T47D (cell line): ENCODE measurements around the gene GLIS1.

Experiments used
- DNase-seq, 2 experiments: peaks; one replicate each; pipeline versions ENCODE4 v3.0.0 to v3.0.0-alpha.2; 2011 to 2012; ENCODE audit warnings: low read depth in 1 of 2, low spot score in 1 of 2
- JUND ChIP-seq: IDR thresholded peaks from 2 replicates; pipeline ENCODE4 v1.6.1; 2012; ENCODE audit warnings: low read depth
- in situ Hi-C: cut with HindIII; loops from 2 replicates; pipeline ENCODE4 v1.10.0; 2016; ENCODE audit warnings: low sequenced_read_pairs, low pct_unique_long_range_greater_than_20kb

GLIS1 gene

GRCh38 chr1:53693339-53693738 is 45.6 kb downstream of the GLIS1 start:
- no peak for TF ChIP-seq JUND
- DNase-seq = no peak
- in situ Hi-C loops = no loop called here

- no peak for DNase-seq
- in situ Hi-C loops = no loop called here
- no peak for TF ChIP-seq JUND
Observed at GRCh38 chr1:53691326-53691725, 47.6 kb downstream of the GLIS1 start.

GRCh38 chr1:53690411-53690810 is 48.6 kb downstream of the GLIS1 start:
- no peak for TF ChIP-seq JUND
- no peak for DNase-seq
- in situ Hi-C loops = no loop called here

GRCh38 chr1:53689736-53690326 is 49.1 kb downstream of the GLIS1 start:
- in situ Hi-C loops = no loop called here
- DNase-seq = no peak
- no peak for TF ChIP-seq JUND

- no peak for DNase-seq
- in situ Hi-C loops = no loop called here
- TF ChIP-seq JUND = no peak
Observed at GRCh38 chr1:53689223-53689622, 49.7 kb downstream of the GLIS1 start.

GRCh38 chr1:53688381-53689102 is 50.4 kb downstream of the GLIS1 start:
- TF ChIP-seq JUND = no peak
- DNase-seq = peak in 1 of 2 experiments; percentile 42
- in situ Hi-C loops = no loop called here

- DNase-seq = peak in 1 of 2 experiments; percentile 14
- in situ Hi-C loops = no loop called here
- no peak for TF ChIP-seq JUND
Observed at GRCh38 chr1:53687901-53688300, 51.1 kb downstream of the GLIS1 start.

GRCh38 chr1:53687426-53687825 is 51.5 kb downstream of the GLIS1 start:
- TF ChIP-seq JUND = no peak
- in situ Hi-C loops = no loop called here
- no peak for DNase-seq

- TF ChIP-seq JUND = no peak
- no peak for DNase-seq
- in situ Hi-C loops = no loop called here
Observed at GRCh38 chr1:53686965-53687267, 52.0 kb downstream of the GLIS1 start.

- in situ Hi-C loops = no loop called here
- DNase-seq = no peak
- TF ChIP-seq JUND = no peak
Observed at GRCh38 chr1:53686091-53686964, 52.6 kb downstream of the GLIS1 start.

- in situ Hi-C loops = no loop called here
- DNase-seq = no peak
- TF ChIP-seq JUND = no peak
Observed at GRCh38 chr1:53685272-53686051, 53.5 kb downstream of the GLIS1 start.

- in situ Hi-C loops = no loop called here
- no peak for DNase-seq
- TF ChIP-seq JUND = no peak
Observed at GRCh38 chr1:53684741-53685140, 54.2 kb downstream of the GLIS1 start.
